Common myeloid progenitor, CD34-positive (primary cell): ENCODE measurements around the gene PLD3.

Source experiments
- CTCF ChIA-PET: fragments of 350-600 bp; sonication (Branson Sonifier 250); formaldehyde crosslinking; loops from one replicate; lab custom pipeline; 2021; ENCODE audit warnings: antibody characterized with exemption; lab: Charles Lee
- POLR2A ChIA-PET: fragments of 350-600 bp; sonication (Branson Sonifier 250); formaldehyde crosslinking; loops from one replicate; lab custom pipeline; 2021; ENCODE audit warnings: antibody characterized with exemption; lab: Charles Lee
- DNase-seq, 3 donors: peaks; one replicate each; pipeline versions ENCODE4 v3.0.0 to v3.0.0-alpha.2; 2013
- H3K27ac ChIP-seq, 2 experiments: 1 replicate in 1 of 2; 2 replicates in 1 of 2; pipeline ENCODE4 v1.7.0; 2013; ENCODE audit warnings: inconsistent platforms in 2 of 2, low read length in 2 of 2, mild to moderate bottlenecking in 2 of 2, low read depth in 1 of 2, moderate library complexity in 1 of 2; ENCODE audit not compliant: severe bottlenecking in 2 of 2, insufficient read depth in 1 of 2, poor library complexity in 1 of 2
- H3K27me3 ChIP-seq, 5 experiments: replicated peaks in 2 of 5; 1 replicate in 3 of 5; 2 replicates in 2 of 5; pipeline versions ENCODE4 v1.6.1 to v1.7.0; 2013; ENCODE audit warnings: low read length in 4 of 5, mild to moderate bottlenecking in 2 of 5, moderate library complexity in 2 of 5, inconsistent platforms in 1 of 5; ENCODE audit not compliant: insufficient read depth in 5 of 5, control insufficient read depth in 4 of 5
- H3K36me3 ChIP-seq, 4 experiments: 1 replicate in 2 of 4; 2 replicates in 2 of 4; pipeline versions ENCODE4 v1.6.1 to v1.7.0; 2013; ENCODE audit warnings: low read length in 3 of 4, control low read depth in 1 of 4, mild to moderate bottlenecking in 1 of 4; ENCODE audit not compliant: control insufficient read depth in 4 of 4, insufficient read depth in 4 of 4
- H3K4me1 ChIP-seq, 4 experiments: 1 replicate in 3 of 4; 2 replicates in 1 of 4; pipeline versions ENCODE4 v1.6.1 to v1.7.1; 2013; ENCODE audit warnings: low read length in 3 of 4, mild to moderate bottlenecking in 3 of 4, control low read depth in 1 of 4, inconsistent platforms in 1 of 4, moderate library complexity in 1 of 4; ENCODE audit not compliant: control insufficient read depth in 4 of 4, insufficient read depth in 4 of 4; ENCODE audit errors: control extremely low read depth in 1 of 4
- H3K4me3 ChIP-seq, 7 experiments: 1 replicate in 4 of 7; 2 replicates in 3 of 7; pipeline versions ENCODE4 v1.5.1 to v1.7.0; 2013; ENCODE audit warnings: mild to moderate bottlenecking in 7 of 7, low read length in 6 of 7, moderate library complexity in 6 of 7, inconsistent platforms in 2 of 7, low read depth in 2 of 7, control low read depth in 1 of 7; ENCODE audit not compliant: insufficient read depth in 4 of 7, control insufficient read depth in 1 of 7; ENCODE audit errors: extremely low read depth in 1 of 7
- H3K9me3 ChIP-seq, 5 experiments: 1 replicate in 4 of 5; 2 replicates in 1 of 5; pipeline versions ENCODE4 v1.6.1 to v1.7.1; 2013; ENCODE audit warnings: low read length in 4 of 5, mild to moderate bottlenecking in 2 of 5, inconsistent platforms in 1 of 5, low read depth in 1 of 5, moderate library complexity in 1 of 5; ENCODE audit not compliant: control insufficient read depth in 4 of 5, insufficient read depth in 2 of 5; ENCODE audit errors: control extremely low read depth in 1 of 5
- WGBS: methylation state at CpG from one replicate; pipeline ENCODE4 v1.1.5; 2013; ENCODE audit not compliant: insufficient coverage; 5-methylcytosine and 5-hydroxymethylcytosine counted together

The PLD3 gene

DNA sequence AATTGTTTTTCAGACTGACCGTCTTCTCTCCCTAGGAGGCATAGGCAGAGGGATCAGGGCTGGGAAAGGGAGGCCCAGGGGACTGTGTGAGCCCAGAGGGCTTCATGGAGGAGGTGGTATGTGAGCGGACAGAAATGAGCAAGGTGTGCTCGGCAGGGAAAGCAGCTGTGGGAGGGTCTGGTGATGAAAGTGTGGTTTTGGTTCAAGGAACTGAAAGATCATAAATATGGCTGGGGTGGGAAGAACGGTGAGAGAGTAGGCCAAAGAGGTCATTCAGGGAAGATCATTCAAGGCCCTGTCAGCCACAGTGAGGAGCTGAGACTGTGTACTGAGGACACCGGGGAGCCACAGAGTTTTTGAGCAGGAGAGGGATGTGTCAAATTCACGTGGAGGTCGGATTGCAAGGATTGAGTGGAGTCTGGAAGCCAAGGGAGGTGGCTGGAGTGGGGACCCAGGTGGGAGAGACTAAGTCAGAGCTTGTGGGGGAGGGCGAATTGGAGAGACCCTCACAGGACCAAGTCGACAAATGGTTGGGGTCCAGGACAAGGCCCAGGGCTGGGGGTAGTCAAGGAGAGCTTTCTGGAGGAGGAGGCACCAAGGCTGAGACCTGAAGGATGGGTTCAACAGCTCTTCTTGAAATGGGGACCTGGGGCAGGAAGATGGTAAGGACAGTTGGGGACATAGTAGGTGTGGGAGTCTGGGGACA is 7.6 kb downstream of the PLD3 start:
- H3K27ac ChIP-seq = no peak overlapping the region
- peaks cover 0 to 47% (median 20%) of the 10 kb centered on the region in 4 experiments for H3K4me1 ChIP-seq
- 82% methylated on average over 8 of the region's 9 CpGs for WGBS
- no peaks in the 10 kb centered on the region for H3K27me3 ChIP-seq
- H3K9me3 ChIP-seq = no peaks in the 10 kb centered on the region
- ChIA-PET CTCF (interaction anchor here (1.6 kb wide), 1 partner anchor 51 kb away, joined by 6 read pairs; no protein-coding TSS in a partner anchor), POLR2A (interaction anchor here (1.7 kb wide), 1 partner anchor 9 kb away, joined by 3 read pairs; no protein-coding TSS in a partner anchor)
- H3K36me3 ChIP-seq = no peaks in the 10 kb centered on the region
- DNase-seq = no peak
- no peak overlapping the region for H3K4me3 ChIP-seq

DNA sequence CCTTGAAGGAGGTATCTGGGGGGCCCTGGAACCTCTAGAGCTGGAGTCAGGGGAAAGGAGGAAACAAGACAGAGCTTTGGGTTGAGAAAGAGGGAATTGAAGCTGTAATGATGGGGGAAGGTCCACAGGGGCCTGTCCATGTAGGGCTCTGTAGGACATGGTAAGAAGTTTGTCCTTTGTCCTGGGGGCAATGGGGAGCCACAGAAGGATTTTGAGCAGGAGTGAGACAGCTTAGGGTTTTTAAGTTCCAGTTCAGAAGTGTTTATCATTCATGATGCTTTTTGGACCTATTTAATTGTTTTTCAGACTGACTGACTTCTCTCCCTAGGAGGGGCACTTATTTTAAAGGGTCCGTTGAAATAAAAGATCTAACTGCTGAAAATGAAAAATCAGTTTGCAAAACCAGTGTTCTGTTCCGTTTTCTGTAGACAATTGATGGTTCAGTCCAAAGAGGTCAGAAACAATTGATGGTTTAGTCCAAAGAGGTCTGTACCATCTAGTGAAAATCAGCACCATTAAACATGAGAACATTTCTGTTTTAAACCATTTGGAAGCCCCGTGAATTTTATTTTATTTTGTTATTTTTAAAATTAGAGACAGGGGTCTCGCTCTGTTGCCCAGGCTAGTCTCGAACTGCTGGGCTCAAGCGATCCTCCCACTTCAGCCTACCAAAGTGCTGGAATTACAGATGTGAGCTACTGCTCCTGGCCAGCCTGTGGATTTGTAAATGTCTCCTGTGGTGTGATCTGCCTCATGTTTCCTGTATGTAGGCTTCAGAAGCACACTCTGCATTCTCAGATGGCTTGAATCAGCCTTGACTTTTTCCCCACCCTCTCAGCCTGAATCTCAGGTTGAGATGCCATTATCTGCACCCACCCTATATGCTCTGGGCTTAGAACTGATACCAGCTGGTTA is 8.4 kb downstream of the PLD3 start:
- CTCF ChIA-PET = interaction anchor here (1.6 kb wide), 1 partner anchor 52 kb away, joined by 6 read pairs; no protein-coding TSS in a partner anchor
- 100% methylated on average over 5 of the region's 6 CpGs for WGBS
- H3K9me3 ChIP-seq = no peaks in the 10 kb centered on the region
- no peaks in the 10 kb centered on the region for H3K27me3 ChIP-seq
- no peak for DNase-seq
- H3K27ac ChIP-seq = no peak overlapping the region
- H3K4me3 ChIP-seq = no peak overlapping the region
- H3K4me1 ChIP-seq = peaks cover 0 to 51% (median 22%) of the 10 kb centered on the region in 4 experiments
- POLR2A ChIA-PET = interaction anchor here (1.7 kb wide), 1 partner anchor 8 kb away, joined by 3 read pairs; no protein-coding TSS in a partner anchor
- H3K36me3 ChIP-seq = no peaks in the 10 kb centered on the region

DNA sequence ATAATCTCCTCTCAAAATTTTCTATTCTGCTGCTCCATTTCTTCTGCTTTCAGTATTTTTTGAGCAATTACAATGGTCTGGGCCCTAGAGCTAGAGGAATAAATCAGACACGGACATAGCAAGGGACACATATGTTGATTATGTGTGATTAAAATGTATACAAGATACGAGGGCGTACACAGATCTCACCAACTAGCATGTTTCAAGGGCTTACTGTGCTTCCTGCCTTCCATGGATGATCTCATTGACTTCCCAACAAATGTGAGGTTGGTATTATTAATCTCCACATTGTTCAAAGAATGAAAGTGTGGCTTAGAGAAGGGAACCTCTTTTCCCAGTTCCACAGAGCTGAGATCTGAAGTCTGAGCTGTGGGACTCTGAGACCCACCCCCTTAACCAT is 9.1 kb downstream of the PLD3 start:
- Histone ChIP-seq H3K27ac (no peak overlapping the region), H3K4me1 (peaks cover 0 to 58% (median 29%) of the 10 kb centered on the region in 4 experiments), H3K27me3 (no peaks in the 10 kb centered on the region), H3K36me3 (no peaks in the 10 kb centered on the region), H3K4me3 (no peak overlapping the region), H3K9me3 (no peaks in the 10 kb centered on the region)
- POLR2A ChIA-PET = interaction anchor here (1.7 kb wide), 1 partner anchor 8 kb away, joined by 3 read pairs; no protein-coding TSS in a partner anchor
- no peak for DNase-seq
- 100% methylated on average over 1 of the region's 3 CpGs for WGBS
- CTCF ChIA-PET = interaction anchor here (1.1 to 1.6 kb wide), 2 partner anchors 9 to 52 kb away, joined by 3 to 6 read pairs; partner anchors contain the start of genes C19orf47 and PLD3

DNA sequence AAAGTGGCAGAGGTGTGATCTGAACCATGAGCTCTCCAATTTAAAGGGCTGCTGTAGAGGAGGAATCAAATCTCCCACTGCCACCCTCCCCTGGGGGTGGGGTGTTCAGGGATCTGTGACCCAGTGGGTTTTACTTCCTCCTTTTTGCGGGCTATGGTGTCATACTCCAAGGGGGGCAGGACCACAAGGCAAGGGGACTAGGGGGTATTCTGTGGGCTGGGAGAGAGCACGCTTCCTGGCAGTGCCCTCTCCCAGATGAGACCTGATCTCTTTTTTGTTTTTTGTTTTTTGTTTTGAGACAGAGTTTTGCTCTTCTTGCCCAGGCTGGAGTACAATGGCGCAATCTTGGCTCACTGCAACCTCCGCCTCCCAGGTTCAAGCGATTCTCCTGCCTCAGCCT is 10.3 kb downstream of the PLD3 start:
- Histone ChIP-seq H3K4me1 (peaks cover 0 to 69% (median 36%) of the 10 kb centered on the region in 4 experiments), H3K27ac (no peak overlapping the region), H3K27me3 (no peaks in the 10 kb centered on the region), H3K4me3 (peak overlapping the region in 1 of 7 experiments; percentile 16), H3K9me3 (no peaks in the 10 kb centered on the region), H3K36me3 (no peaks in the 10 kb centered on the region)
- peak; percentile 83 to 94 (median 94) for DNase-seq
- 0% methylated on average over 1 of the region's 5 CpGs for WGBS
- ChIA-PET POLR2A (interaction anchor here (0.6 kb wide), 1 partner anchor 11 kb away, joined by 3 read pairs; the partner anchor contains the start of genes C19orf47 and PLD3), CTCF (interaction anchor here (1.1 kb wide), 1 partner anchor 10 kb away, joined by 3 read pairs; the partner anchor contains the start of genes C19orf47 and PLD3)

DNA sequence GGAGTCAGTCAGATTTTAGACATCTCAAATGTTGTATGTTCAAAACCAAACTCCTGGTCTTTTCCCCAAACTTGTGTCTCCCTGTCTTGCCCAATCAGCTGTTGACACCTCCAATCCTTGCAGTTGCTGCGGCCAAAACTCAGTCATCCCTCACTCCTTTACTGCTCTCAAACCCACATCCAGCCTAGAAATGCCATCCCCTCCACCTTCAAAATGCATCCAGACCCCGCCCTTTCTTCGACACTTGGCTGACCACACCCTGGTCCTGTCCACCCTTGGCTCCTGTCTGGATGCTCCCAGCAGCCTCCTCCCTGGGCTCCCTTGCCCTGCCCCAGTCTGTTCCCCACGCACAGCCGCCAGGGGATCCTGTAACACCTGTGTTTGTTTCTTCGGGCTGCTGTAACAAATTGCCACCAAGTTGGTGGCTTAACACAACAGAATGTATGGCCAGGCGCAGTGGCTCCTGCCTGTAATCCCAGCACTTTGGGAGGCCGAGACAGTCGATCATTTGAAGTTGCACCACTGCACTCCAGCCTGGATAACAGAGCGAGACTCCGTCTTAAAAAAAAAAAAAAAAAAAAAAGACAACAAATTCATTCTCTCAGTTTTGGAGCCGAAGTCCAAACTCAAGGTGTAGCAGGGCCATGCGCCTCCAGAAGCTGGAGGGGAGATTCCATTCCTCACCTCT is 11.7 kb downstream of the PLD3 start:
- H3K27ac ChIP-seq = no peak overlapping the region
- CTCF ChIA-PET = no interaction called here
- H3K4me1 ChIP-seq = peaks cover under 1 to 75% (median 42%) of the 10 kb centered on the region in 4 experiments
- POLR2A ChIA-PET = interaction anchor here (0.5 kb wide), 1 partner anchor 92 kb away, joined by 4 read pairs; no protein-coding TSS in a partner anchor
- DNase-seq = no peak
- H3K4me3 ChIP-seq = no peak overlapping the region
- no peaks in the 10 kb centered on the region for H3K27me3 ChIP-seq
- no peaks in the 10 kb centered on the region for H3K36me3 ChIP-seq
- 97% methylated on average over 12 of the region's 13 CpGs for whole genome bisulfite sequencing
- H3K9me3 ChIP-seq = no peaks in the 10 kb centered on the region

DNA sequence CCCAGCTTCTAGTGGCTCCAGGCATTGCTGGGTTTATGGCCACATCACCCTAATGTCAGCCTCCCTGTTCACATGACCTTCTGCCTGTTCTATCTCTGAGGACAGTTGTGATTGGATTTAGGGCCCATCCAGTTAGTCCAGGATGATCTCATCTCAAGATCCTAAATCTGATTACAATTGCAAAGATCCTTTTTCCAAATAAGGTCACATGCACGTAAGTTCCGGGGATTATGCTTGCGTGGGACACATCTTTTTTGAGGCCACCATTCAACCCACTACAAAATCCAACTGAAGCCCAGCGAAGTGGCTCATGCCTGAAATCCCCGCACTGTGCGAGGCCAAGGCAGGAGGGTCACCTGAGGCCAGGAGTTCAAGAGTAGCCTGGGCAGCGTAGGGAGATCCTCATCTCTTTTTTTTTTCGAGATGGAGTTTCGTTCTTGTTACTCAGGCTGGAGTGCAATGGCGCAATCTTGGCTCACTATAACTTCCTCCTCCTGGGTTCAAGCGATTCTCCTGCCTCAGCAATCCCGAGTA is 12.3 kb downstream of the PLD3 start:
- Histone ChIP-seq H3K27me3 (no peaks in the 10 kb centered on the region), H3K9me3 (no peaks in the 10 kb centered on the region), H3K4me1 (peaks cover 2 to 79% (median 45%) of the 10 kb centered on the region in 4 experiments), H3K27ac (no peak overlapping the region), H3K36me3 (no peaks in the 10 kb centered on the region), H3K4me3 (peak overlapping the region in 1 of 7 experiments; percentile 6)
- no peak for DNase-seq
- POLR2A ChIA-PET = no interaction called here
- WGBS = 98% methylated on average over 7 of the region's 12 CpGs
- CTCF ChIA-PET = no interaction called here
